Cardiac muscle cell (in vitro differentiated cells and primary cell): ENCODE data around the gene MRTFA. TPM values are rescaled to one million over a fixed set of nuclear protein-coding genes. Genes with fewer than 3 reads are reported as not detected.

Experiments
- DNase-seq, 2 donors: peaks; one replicate each; pipeline versions ENCODE4 v3.0.0 to v3.0.0-alpha.2; 2010 to 2017; ENCODE audit warnings: low read depth in 1 of 2, low spot score in 1 of 2
- H3K27ac ChIP-seq: fragments of 200-600 bp; sonication (generic); 2 replicates; pipeline ENCODE4 v1.5.1; 2016
- H3K27me3 ChIP-seq: fragments of 200-600 bp; sonication (generic); 2 replicates; pipeline ENCODE4 v1.6.0; 2016; ENCODE audit warnings: control low read depth
- H3K36me3 ChIP-seq: fragments of 200-600 bp; sonication (generic); 2 replicates; pipeline ENCODE4 v1.5.1; 2016; ENCODE audit warnings: control low read depth
- H3K4me1 ChIP-seq: fragments of 200-600 bp; sonication (generic); 2 replicates; pipeline ENCODE4 v1.8.1; 2017; ENCODE audit warnings: low read depth, mild to moderate bottlenecking, mixed run types
- H3K4me3 ChIP-seq: fragments of 200-600 bp; sonication (generic); 2 replicates; pipeline ENCODE4 v1.5.1; 2016; ENCODE audit warnings: mild to moderate bottlenecking
- H3K9me3 ChIP-seq: fragments of 200-600 bp; sonication (generic); 2 replicates; pipeline ENCODE4 v1.5.1; 2017; ENCODE audit warnings: low read depth, mild to moderate bottlenecking, control low read depth
- polyA plus RNA-seq: library from polyadenylated mRNA; unstranded; fragments of >200 nt; fragmentation: Nextera tagmentation; extraction: Ambion mirVana; gene quantifications from 2 replicates; pipeline ENCODE4 v1.2.1, GENCODE V29; 2016
- total RNA-seq: library from RNA; depleted of rRNA; stranded (reverse); fragments of >200 nt; gene quantifications from 2 replicates; pipeline ENCODE4 v1.2.3, GENCODE V29; 2016
- TF ChIP-seq, protein P1 (sequence below): IDR thresholded peaks from 2 replicates; pipeline ENCODE4 v1.5.1; 2012; ENCODE audit warnings: low read depth, mild to moderate bottlenecking, low read length

Gene MRTFA
- total and polyA plus RNA-seq, 2 experiments from 2014 or later = 32.6 to 116 TPM

DNA sequence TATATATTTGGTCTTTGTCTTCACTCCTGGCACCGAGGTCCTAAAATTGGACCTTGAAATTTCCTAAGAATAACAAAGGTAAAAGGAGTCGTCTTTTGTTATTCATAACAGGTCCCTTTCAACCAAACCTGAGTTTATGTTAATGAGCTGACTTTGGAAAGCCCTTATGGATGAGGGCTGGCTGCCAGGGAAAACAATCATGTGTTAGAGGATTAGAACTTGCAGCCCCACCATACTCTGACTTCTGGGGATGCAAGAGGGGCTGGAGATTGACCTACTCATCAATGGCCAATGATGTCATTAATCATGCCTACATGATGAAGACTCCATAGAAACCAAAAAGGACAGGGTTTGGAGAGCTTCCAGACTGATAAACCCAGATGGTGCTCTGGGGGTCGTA lies 118.9 kb downstream of the MRTFA start:
- DNase-seq = no peak
- H3K36me3 ChIP-seq = no peaks in the 10 kb centered on the region
- H3K4me1 ChIP-seq = no peaks in the 10 kb centered on the region
- H3K27ac ChIP-seq = no peak overlapping the region
- H3K4me3 ChIP-seq = no peak overlapping the region
- TF ChIP-seq, protein P1, sequence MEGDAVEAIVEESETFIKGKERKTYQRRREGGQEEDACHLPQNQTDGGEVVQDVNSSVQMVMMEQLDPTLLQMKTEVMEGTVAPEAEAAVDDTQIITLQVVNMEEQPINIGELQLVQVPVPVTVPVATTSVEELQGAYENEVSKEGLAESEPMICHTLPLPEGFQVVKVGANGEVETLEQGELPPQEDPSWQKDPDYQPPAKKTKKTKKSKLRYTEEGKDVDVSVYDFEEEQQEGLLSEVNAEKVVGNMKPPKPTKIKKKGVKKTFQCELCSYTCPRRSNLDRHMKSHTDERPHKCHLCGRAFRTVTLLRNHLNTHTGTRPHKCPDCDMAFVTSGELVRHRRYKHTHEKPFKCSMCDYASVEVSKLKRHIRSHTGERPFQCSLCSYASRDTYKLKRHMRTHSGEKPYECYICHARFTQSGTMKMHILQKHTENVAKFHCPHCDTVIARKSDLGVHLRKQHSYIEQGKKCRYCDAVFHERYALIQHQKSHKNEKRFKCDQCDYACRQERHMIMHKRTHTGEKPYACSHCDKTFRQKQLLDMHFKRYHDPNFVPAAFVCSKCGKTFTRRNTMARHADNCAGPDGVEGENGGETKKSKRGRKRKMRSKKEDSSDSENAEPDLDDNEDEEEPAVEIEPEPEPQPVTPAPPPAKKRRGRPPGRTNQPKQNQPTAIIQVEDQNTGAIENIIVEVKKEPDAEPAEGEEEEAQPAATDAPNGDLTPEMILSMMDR = no peak
- H3K9me3 ChIP-seq = no peaks in the 10 kb centered on the region
- no peaks in the 10 kb centered on the region for H3K27me3 ChIP-seq

DNA sequence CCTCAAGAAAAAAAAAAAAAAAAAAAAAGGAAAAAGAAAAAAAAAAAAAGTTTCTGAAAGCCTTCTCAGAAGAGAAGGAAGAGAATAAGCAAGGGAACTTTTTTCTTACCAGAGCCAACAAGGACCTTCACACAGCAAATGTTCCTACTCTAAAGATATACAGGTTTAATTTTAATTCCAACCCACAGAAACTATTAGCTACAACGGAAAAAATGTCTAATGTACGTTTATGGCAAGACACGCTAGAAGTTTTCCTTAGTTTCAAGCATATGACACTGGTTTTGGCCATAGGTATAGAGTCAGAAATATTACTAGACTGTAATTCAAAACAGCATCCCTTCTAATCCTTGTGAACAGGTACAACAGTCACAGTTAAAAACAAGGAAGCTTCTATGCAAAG lies 120.1 kb downstream of the MRTFA start:
- Histone ChIP-seq H3K4me3 (no peak overlapping the region), H3K36me3 (no peaks in the 10 kb centered on the region), H3K27ac (no peak overlapping the region), H3K4me1 (no peaks in the 10 kb centered on the region), H3K9me3 (no peaks in the 10 kb centered on the region), H3K27me3 (no peaks in the 10 kb centered on the region)
- DNase-seq = no peak
- TF ChIP-seq, protein P1 = no peak

DNA sequence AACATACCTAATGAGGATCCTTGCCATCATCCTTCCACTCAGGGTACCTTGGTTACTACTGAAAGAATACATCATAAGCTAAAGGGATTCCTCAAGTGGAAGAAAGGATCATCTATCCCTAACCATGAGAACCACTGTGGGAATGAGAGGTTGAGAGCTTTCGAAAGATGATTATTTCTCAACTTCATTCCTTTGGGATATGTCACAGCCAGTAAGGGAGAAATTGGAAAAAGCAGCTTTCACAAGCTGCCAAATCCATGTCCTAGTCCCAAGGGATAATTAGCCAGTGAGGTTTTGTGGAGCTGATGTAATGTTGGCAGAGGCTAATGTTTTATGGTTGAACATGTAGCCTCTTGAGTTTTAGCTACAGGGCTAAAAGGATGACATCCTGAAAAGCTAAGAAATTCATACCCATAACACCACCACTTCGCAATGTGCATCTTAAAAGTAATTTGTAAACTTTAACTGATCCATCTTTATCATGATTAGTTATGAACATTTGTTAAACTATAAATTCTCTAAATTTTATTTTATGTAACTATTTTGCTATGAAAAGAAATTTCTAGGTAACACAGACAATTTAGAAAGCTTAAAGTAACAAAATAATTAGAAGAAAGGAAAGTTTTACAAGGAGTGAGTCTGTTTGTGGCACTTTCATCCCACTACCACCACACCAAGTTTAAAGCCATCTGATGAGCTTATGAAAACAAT lies 123.9 kb downstream of the MRTFA start:
- DNase-seq = peak in 1 of 2 donors; percentile 99
- Histone ChIP-seq H3K4me1 (peaks cover 26% of the 10 kb centered on the region), H3K36me3 (no peaks in the 10 kb centered on the region), H3K27me3 (no peaks in the 10 kb centered on the region), H3K4me3 (no peak overlapping the region), H3K27ac (no peak overlapping the region), H3K9me3 (no peaks in the 10 kb centered on the region)
- TF ChIP-seq, protein P1 = no peak

DNA sequence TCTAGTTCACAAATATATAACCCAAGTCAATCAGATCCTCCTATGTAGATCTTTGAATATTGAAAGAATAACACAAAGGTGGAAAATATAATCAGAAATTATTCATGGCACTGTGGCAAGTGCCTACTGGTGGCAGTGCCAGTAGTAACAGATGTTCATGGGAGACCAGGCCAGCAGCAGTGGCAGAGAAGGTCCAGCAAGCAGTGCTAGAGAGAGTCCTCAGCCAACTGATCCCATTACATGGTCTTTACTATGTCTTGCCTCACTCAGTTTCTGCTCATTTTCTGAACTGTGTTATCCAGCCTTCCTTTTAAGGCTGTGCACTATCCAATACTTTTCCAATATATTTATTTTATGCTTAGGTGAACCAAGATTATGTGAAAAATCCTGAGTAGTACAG lies 124.9 kb downstream of the MRTFA start:
- Histone ChIP-seq H3K27me3 (no peaks in the 10 kb centered on the region), H3K4me1 (peaks cover 30% of the 10 kb centered on the region), H3K36me3 (no peaks in the 10 kb centered on the region), H3K27ac (no peak overlapping the region), H3K9me3 (no peaks in the 10 kb centered on the region), H3K4me3 (no peak overlapping the region)
- no peak for DNase-seq
- TF ChIP-seq, protein P1 = no peak

DNA sequence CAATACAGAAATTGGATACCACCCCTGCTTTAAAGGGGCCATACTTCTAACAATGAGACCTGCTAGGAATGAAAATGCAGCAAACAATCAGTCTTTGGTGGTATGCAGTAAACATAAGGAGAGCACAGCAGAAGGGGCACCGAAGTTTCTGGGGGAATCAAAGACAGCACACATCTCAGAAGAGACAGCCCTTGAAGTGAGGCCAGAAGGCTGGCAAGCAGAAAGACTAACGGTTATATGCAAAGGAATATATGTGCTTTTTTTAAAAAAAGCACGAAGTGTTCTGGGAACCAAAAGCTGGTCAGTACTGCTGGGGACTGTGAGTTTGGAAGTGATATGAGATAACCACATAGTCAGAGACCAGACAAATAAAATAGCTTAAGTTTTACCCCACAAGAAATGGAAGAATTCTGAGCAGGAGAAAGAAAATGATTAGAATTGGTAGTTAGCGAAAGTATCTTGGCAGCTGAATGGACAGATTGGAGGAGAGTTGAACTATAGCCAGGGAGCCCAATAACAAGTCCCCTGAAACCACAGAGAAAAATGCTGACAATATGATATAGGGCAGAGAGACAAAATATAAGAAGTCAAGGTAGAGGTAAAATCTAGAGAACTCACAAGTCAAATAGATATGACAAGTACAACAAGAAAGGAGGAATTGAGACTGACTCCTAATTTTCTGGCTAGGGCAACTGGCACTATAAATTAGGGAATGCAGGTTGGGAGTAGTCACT lies 125.7 kb downstream of the MRTFA start:
- Histone ChIP-seq H3K4me1 (peaks cover 30% of the 10 kb centered on the region), H3K27me3 (no peaks in the 10 kb centered on the region), H3K4me3 (no peak overlapping the region), H3K9me3 (no peaks in the 10 kb centered on the region), H3K36me3 (no peaks in the 10 kb centered on the region), H3K27ac (no peak overlapping the region)
- TF ChIP-seq, protein P1 = no peak
- peak in 1 of 2 donors; percentile 40 for DNase-seq
